HEK293T (cell line): ENCODE results near the gene TBC1D22B.

Source experiments
- SP1 ChIP-seq: fragments of 450-650 bp; IDR thresholded peaks from 2 replicates; pipeline ENCODE4 v1.6.1; 2017
- ZNF384 ChIP-seq: fragments of 450-650 bp; IDR thresholded peaks from 2 replicates; pipeline ENCODE4 v1.6.1; 2016

- TF ChIP-seq SP1 = no peak
- no peak for TF ChIP-seq ZNF384
These were observed 32.0 kb upstream of the TBC1D22B start for GRCh38 chr6:37225350-37226169.
